ENCODE data around the gene METTL26.

DNA sequence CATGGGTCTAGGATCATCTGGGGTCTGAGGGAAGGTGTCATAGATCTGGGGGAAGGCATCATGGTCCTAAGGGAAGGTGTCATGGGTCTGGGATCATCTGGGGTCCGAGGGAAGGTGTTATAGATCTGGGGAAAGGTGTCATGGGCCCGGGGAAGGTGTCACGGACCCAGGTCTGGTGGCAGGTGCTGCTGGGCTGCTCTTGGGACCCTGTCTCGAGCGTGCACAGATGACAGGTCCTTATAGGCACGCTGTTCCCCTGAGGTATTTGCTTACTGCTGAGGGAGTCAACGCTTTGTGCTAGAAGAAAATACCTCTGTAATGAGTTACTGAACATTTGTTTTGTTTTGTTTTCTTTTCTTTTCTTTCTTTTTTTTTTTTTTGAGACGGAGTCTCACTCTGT lies 44.9 kb downstream of the METTL26 start:
- TF ChIP-seq, protein P1, sequence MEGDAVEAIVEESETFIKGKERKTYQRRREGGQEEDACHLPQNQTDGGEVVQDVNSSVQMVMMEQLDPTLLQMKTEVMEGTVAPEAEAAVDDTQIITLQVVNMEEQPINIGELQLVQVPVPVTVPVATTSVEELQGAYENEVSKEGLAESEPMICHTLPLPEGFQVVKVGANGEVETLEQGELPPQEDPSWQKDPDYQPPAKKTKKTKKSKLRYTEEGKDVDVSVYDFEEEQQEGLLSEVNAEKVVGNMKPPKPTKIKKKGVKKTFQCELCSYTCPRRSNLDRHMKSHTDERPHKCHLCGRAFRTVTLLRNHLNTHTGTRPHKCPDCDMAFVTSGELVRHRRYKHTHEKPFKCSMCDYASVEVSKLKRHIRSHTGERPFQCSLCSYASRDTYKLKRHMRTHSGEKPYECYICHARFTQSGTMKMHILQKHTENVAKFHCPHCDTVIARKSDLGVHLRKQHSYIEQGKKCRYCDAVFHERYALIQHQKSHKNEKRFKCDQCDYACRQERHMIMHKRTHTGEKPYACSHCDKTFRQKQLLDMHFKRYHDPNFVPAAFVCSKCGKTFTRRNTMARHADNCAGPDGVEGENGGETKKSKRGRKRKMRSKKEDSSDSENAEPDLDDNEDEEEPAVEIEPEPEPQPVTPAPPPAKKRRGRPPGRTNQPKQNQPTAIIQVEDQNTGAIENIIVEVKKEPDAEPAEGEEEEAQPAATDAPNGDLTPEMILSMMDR (IDR thresholded peaks at IDR 0.05; ENCODE audit: poor library complexity), result no peak
- TF ChIP-seq EZH2phosphoT487 (IDR thresholded peaks at IDR 0.05; ENCODE audit: low read depth, severe bottlenecking, unreplicated experiment), result no peak
